PFSK-1 (cell line): ENCODE data around the gene COX6A2.

Experiments used
- FOXP2 ChIP-seq: optimal IDR thresholded peaks from 2 replicates; pipeline ENCODE3; 2011; ENCODE audit warnings: borderline replicate concordance, control low read depth, inconsistent platforms; ENCODE audit not compliant: insufficient read depth; ENCODE audit errors: extremely low read length, extremely low read depth
- POLR2AphosphoS5 ChIP-seq: IDR thresholded peaks from 2 replicates; pipeline ENCODE4 v1.6.1; 2012; ENCODE audit warnings: low read depth, mild to moderate bottlenecking, control low read depth, low read length, moderate library complexity
- REST ChIP-seq, 2 experiments: IDR thresholded peaks; 2 replicates each; pipeline versions ENCODE4 v1.6.1 to v1.8.0; 2011 to 2012; ENCODE audit warnings: low read depth in 2 of 2, low read length in 2 of 2, control low read depth in 1 of 2, inconsistent platforms in 1 of 2, mild to moderate bottlenecking in 1 of 2, moderate library complexity in 1 of 2; ENCODE audit not compliant: insufficient read depth in 1 of 2
- SIN3A ChIP-seq: IDR thresholded peaks from 2 replicates; pipeline ENCODE4 v1.6.1; 2012; ENCODE audit warnings: mild to moderate bottlenecking, low read length, moderate library complexity, borderline replicate concordance; ENCODE audit not compliant: insufficient read depth
- TAF1 ChIP-seq: IDR thresholded peaks from 2 replicates; pipeline ENCODE4 v1.6.1; 2012; ENCODE audit warnings: low read length, control low read depth, borderline replicate concordance; ENCODE audit not compliant: insufficient read depth

Gene COX6A2

GRCh38 chr16:31423801-31424200 is 4.4 kb downstream of the COX6A2 start:
- TF ChIP-seq SIN3A (no peak), REST (IDR thresholded peaks at IDR 0.05; ENCODE audit: insufficient read depth in 1 of 2, low read depth in 2 of 2, low read length in 2 of 2) (no peak), POLR2AphosphoS5 (no peak), TAF1 (no peak), FOXP2 (no peak)

- TF ChIP-seq FOXP2 (no peak), POLR2AphosphoS5 (no peak), SIN3A (no peak)
These were observed 4.9 kb downstream of the COX6A2 start for GRCh38 chr16:31423241-31423640.

GRCh38 chr16:31421587-31421986 is 6.6 kb downstream of the COX6A2 start:
- TF ChIP-seq TAF1: no peak
- no peak for TF ChIP-seq SIN3A
- no peak for TF ChIP-seq REST (IDR thresholded peaks at IDR 0.05; ENCODE audit: insufficient read depth in 1 of 2, low read depth in 2 of 2, low read length in 2 of 2)

- TF ChIP-seq REST (IDR thresholded peaks at IDR 0.05; ENCODE audit: insufficient read depth in 1 of 2, low read depth in 2 of 2, low read length in 2 of 2) (no peak), SIN3A (no peak), TAF1 (no peak), FOXP2 (no peak), POLR2AphosphoS5 (no peak)
These were observed 8.1 kb downstream of the COX6A2 start for GRCh38 chr16:31420037-31420436.

- TF ChIP-seq POLR2AphosphoS5: no peak
These were observed 10.2 kb downstream of the COX6A2 start for GRCh38 chr16:31417916-31418315.

- TF ChIP-seq FOXP2: no peak
- no peak for TF ChIP-seq TAF1
- TF ChIP-seq SIN3A: no peak
- no peak for TF ChIP-seq REST (IDR thresholded peaks at IDR 0.05; ENCODE audit: insufficient read depth in 1 of 2, low read depth in 2 of 2, low read length in 2 of 2)
- no peak for TF ChIP-seq POLR2AphosphoS5
These were observed 11.8 kb downstream of the COX6A2 start for GRCh38 chr16:31416371-31416770.
